MM.1S (cell line): ENCODE measurements around the gene IGFN1.

Experiments
- EZH2 ChIP-seq: fragments of 300-600 bp; sonication (generic); optimal IDR thresholded peaks from 2 replicates; pipeline ENCODE3; 2017; ENCODE audit warnings: low read depth, mild to moderate bottlenecking, antibody characterized with exemption, low read length, mixed read lengths
- EZH2phosphoT487 ChIP-seq: fragments of 300-600 bp; sonication (generic); IDR thresholded peaks from 2 replicates; pipeline ENCODE4 v1.6.1; 2018; ENCODE audit warnings: antibody characterized with exemption, low read length
- TF ChIP-seq, protein P1 (sequence below): fragments of 300-600 bp; sonication (generic); IDR thresholded peaks from 2 replicates; pipeline ENCODE4 v1.5.1; 2016; ENCODE audit warnings: antibody characterized with exemption, low read length, mixed read lengths

DNA sequence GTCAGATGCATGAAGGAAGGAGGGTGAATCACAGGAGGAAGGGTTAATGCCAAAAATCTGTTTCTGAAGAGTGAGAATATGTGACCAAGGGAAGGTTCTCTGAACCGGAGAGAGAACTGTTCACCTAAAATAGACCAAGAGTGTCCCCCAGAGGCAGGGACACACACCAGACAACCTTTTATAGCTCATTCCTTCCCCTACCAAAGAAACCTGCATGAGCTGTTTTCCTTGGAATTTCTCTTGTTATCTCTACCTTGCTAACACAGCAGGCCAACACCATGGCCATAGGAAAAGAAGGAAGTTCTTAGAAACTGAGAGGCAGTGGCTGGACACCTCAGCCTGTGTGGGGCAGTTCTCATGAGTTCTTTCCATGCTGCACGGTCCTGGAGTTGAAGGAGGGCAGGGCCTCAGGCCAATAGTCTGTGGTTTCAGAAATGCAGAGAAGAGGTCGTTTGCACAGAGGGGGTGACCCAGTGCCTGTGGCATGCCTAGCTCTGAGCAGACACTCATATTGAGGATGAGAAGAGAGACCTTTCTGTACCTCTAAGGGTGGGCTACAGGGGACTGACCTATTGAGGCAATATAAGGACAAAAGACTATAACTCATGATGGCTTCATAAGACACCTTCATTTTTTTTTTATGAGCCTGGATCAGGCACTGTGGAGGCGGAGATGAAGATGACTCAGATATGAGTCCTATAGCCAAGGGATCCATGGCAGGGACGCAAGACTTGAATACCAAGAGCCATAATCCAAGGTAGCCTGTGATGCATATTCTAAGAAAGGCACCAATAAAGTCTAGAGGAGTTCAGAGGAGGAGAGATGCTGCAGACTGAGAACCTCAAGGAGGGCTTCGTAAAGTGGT is 39.4 kb downstream of the IGFN1 start:
- TF ChIP-seq EZH2 (no peak), EZH2phosphoT487 (no peak)
- TF ChIP-seq, protein P1, sequence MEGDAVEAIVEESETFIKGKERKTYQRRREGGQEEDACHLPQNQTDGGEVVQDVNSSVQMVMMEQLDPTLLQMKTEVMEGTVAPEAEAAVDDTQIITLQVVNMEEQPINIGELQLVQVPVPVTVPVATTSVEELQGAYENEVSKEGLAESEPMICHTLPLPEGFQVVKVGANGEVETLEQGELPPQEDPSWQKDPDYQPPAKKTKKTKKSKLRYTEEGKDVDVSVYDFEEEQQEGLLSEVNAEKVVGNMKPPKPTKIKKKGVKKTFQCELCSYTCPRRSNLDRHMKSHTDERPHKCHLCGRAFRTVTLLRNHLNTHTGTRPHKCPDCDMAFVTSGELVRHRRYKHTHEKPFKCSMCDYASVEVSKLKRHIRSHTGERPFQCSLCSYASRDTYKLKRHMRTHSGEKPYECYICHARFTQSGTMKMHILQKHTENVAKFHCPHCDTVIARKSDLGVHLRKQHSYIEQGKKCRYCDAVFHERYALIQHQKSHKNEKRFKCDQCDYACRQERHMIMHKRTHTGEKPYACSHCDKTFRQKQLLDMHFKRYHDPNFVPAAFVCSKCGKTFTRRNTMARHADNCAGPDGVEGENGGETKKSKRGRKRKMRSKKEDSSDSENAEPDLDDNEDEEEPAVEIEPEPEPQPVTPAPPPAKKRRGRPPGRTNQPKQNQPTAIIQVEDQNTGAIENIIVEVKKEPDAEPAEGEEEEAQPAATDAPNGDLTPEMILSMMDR, result no peak
